ENCODE measurements around the gene SPATA19. TPM values are rescaled to one million over a fixed set of nuclear protein-coding genes. Genes with fewer than 3 reads are reported as not detected.

The SPATA19 gene
- total and polyA plus RNA-seq, 7 experiments from 2014 or later, result not detected

DNA sequence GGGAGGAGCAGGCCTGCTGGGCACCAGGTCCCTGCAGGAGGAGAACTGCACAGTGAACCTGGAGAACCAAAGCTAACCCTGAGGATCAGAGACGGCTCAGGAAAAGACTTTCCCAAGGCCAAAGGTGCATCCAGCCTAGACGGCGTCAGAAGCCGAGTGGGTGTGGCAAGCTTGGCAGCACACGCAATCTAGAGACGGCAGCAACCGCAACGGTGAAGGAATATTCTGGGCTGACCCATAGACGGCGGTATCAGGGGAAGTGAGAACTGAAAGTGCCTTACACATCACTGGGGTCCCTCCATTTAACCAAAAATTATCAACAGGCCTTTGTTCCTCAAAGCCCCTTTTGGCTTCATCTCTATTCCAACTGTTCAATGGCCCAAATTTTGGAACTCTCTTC lies 26.2 kb downstream of the SPATA19 start:
- Mint-ChIP-seq H3K36me3 (no peaks in the 10 kb centered on the region), H3K4me1 (no peaks in the 10 kb centered on the region), H3K9me3 (no peaks in the 10 kb centered on the region), H3K4me3 (no peak overlapping the region), H3K27ac (no peak overlapping the region), H3K27me3 (peaks cover 0 to 21% (median 4%) of the 10 kb centered on the region in 5 donors)
- DNase-seq, result no peak
- Histone ChIP-seq H3K4me3 (ENCODE audit: low read length) (no peak overlapping the region), H3K9me3 (ENCODE audit: control insufficient read depth in 2 of 3, low read length in 3 of 3) (no peaks in the 10 kb centered on the region), H3K36me3 (ENCODE audit: control insufficient read depth in 2 of 3, insufficient read depth in 3 of 3, low read length in 3 of 3) (no peaks in the 10 kb centered on the region), H3K27me3 (ENCODE audit: control insufficient read depth in 2 of 2, insufficient read depth in 2 of 2, low read length in 2 of 2) (no peaks in the 10 kb centered on the region), H3K4me1 (ENCODE audit: control insufficient read depth in 2 of 2, insufficient read depth in 2 of 2, low read length in 2 of 2) (no peaks in the 10 kb centered on the region), H3K27ac (ENCODE audit: low read depth, low read length) (no peak overlapping the region)
- ChIA-PET POLR2A (no interaction called here), CTCF (no interaction called here)
- ATAC-seq, result no peak
- intact Hi-C loops (cut with micrococcal nuclease), result no loop called here

DNA sequence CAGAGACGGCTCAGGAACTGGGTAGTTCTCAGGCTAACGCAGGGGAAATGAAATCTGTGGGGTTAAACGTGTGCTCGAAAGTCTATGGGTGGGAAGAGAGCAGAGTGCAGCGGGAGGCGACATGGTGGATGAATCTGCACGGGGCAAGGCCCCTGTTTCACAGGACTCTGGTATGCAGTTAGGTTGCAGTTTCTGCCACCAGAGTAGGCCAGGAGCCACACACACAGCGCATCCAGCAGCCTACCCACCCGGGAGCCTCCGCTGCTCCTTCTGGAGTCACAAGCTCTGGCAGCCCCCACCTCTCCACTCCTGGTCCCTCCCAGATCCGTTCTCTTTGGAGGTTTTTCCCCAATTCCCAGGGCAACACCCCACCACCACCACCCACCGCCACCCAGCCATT lies 27.0 kb downstream of the SPATA19 start:
- Histone ChIP-seq H3K36me3 (ENCODE audit: control insufficient read depth in 2 of 3, insufficient read depth in 3 of 3, low read length in 3 of 3) (no peaks in the 10 kb centered on the region), H3K9me3 (ENCODE audit: control insufficient read depth in 2 of 3, low read length in 3 of 3) (no peaks in the 10 kb centered on the region), H3K4me1 (ENCODE audit: control insufficient read depth in 2 of 2, insufficient read depth in 2 of 2, low read length in 2 of 2) (no peaks in the 10 kb centered on the region), H3K4me3 (ENCODE audit: low read length) (no peak overlapping the region), H3K27ac (ENCODE audit: low read depth, low read length) (no peak overlapping the region), H3K27me3 (ENCODE audit: control insufficient read depth in 2 of 2, insufficient read depth in 2 of 2, low read length in 2 of 2) (no peaks in the 10 kb centered on the region)
- Mint-ChIP-seq H3K4me1 (no peaks in the 10 kb centered on the region), H3K27me3 (peaks cover 4 to 23% (median 9%) of the 10 kb centered on the region in 5 donors), H3K9me3 (peaks cover 0 to 3% (median 0%) of the 10 kb centered on the region in 11 donors), H3K27ac (no peak overlapping the region), H3K36me3 (no peaks in the 10 kb centered on the region), H3K4me3 (no peak overlapping the region)
- CTCF ChIA-PET, result no interaction called here
- ATAC-seq (no peak), DNase-seq (no peak)
- intact Hi-C loops (cut with micrococcal nuclease), result no loop called here
- POLR2A ChIA-PET, result no interaction called here

GRCh38 chr11:133817449-133817848 lies 27.9 kb downstream of the SPATA19 start:
- DNase-seq, result no peak
- H3K27ac ChIP-seq (ENCODE audit: low read depth, low read length), result no peak overlapping the region
- no peak for ATAC-seq
- no peak overlapping the region for H3K4me3 ChIP-seq (ENCODE audit: low read length)
- ChIA-PET CTCF (no interaction called here), POLR2A (no interaction called here)
- no peaks in the 10 kb centered on the region for H3K9me3 ChIP-seq (ENCODE audit: control insufficient read depth in 2 of 3, low read length in 3 of 3)
- Mint-ChIP-seq H3K27me3 (peaks cover 4 to 23% (median 9%) of the 10 kb centered on the region in 5 donors), H3K4me3 (no peak overlapping the region), H3K9me3 (peaks cover 0 to 3% (median 0%) of the 10 kb centered on the region in 11 donors), H3K4me1 (no peaks in the 10 kb centered on the region), H3K27ac (no peak overlapping the region), H3K36me3 (no peaks in the 10 kb centered on the region)
- intact Hi-C loops (cut with micrococcal nuclease), result no loop called here
- H3K36me3 ChIP-seq (ENCODE audit: control insufficient read depth in 2 of 3, insufficient read depth in 3 of 3, low read length in 3 of 3), result no peaks in the 10 kb centered on the region
- H3K4me1 ChIP-seq (ENCODE audit: control insufficient read depth in 2 of 2, insufficient read depth in 2 of 2, low read length in 2 of 2), result no peaks in the 10 kb centered on the region
- H3K27me3 ChIP-seq (ENCODE audit: control insufficient read depth in 2 of 2, insufficient read depth in 2 of 2, low read length in 2 of 2), result no peaks in the 10 kb centered on the region

GRCh38 chr11:133816146-133816870 lies 29.0 kb downstream of the SPATA19 start:
- DNase-seq (no peak), ATAC-seq (no peak)
- no peak overlapping the region for H3K27ac ChIP-seq (ENCODE audit: low read depth, low read length)
- no peaks in the 10 kb centered on the region for H3K36me3 ChIP-seq (ENCODE audit: control insufficient read depth in 2 of 3, insufficient read depth in 3 of 3, low read length in 3 of 3)
- H3K4me1 ChIP-seq (ENCODE audit: control insufficient read depth in 2 of 2, insufficient read depth in 2 of 2, low read length in 2 of 2), result no peaks in the 10 kb centered on the region
- H3K9me3 Mint-ChIP-seq, result peaks cover 0 to 3% (median 0%) of the 10 kb centered on the region in 11 donors
- intact Hi-C loops (cut with micrococcal nuclease), result no loop called here
- ChIA-PET CTCF (no interaction called here), POLR2A (interaction anchor here (0.6 kb wide), 1 partner anchor 1244 kb away, joined by 6 read pairs; no protein-coding TSS in a partner anchor)
- no peak overlapping the region for H3K4me3 Mint-ChIP-seq
- no peaks in the 10 kb centered on the region for H3K4me1 Mint-ChIP-seq
- H3K4me3 ChIP-seq (ENCODE audit: low read length), result no peak overlapping the region
- no peaks in the 10 kb centered on the region for H3K9me3 ChIP-seq (ENCODE audit: control insufficient read depth in 2 of 3, low read length in 3 of 3)
- H3K27me3 Mint-ChIP-seq, result peaks cover 0 to 21% (median 9%) of the 10 kb centered on the region in 5 donors
- H3K36me3 Mint-ChIP-seq, result no peaks in the 10 kb centered on the region
- no peaks in the 10 kb centered on the region for H3K27me3 ChIP-seq (ENCODE audit: control insufficient read depth in 2 of 2, insufficient read depth in 2 of 2, low read length in 2 of 2)
- H3K27ac Mint-ChIP-seq, result no peak overlapping the region

- H3K4me3 Mint-ChIP-seq, result no peak overlapping the region
- H3K27me3 Mint-ChIP-seq, result peaks cover 0 to 21% (median 7%) of the 10 kb centered on the region in 5 donors
- H3K27ac ChIP-seq (ENCODE audit: low read depth, low read length), result no peak overlapping the region
- no peaks in the 10 kb centered on the region for H3K4me1 Mint-ChIP-seq
- H3K4me1 ChIP-seq (ENCODE audit: control insufficient read depth in 2 of 2, insufficient read depth in 2 of 2, low read length in 2 of 2), result no peaks in the 10 kb centered on the region
- no peaks in the 10 kb centered on the region for H3K27me3 ChIP-seq (ENCODE audit: control insufficient read depth in 2 of 2, insufficient read depth in 2 of 2, low read length in 2 of 2)
- H3K36me3 Mint-ChIP-seq, result no peaks in the 10 kb centered on the region
- DNase-seq (no peak), ATAC-seq (no peak)
- no peaks in the 10 kb centered on the region for H3K9me3 ChIP-seq (ENCODE audit: control insufficient read depth in 2 of 3, low read length in 3 of 3)
- intact Hi-C loops (cut with micrococcal nuclease), result no loop called here
- H3K36me3 ChIP-seq (ENCODE audit: control insufficient read depth in 2 of 3, insufficient read depth in 3 of 3, low read length in 3 of 3), result no peaks in the 10 kb centered on the region
- no peak overlapping the region for H3K27ac Mint-ChIP-seq
- POLR2A ChIA-PET, result interaction anchor here (0.6 kb wide), 1 partner anchor 1244 kb away, joined by 6 read pairs; no protein-coding TSS in a partner anchor
- CTCF ChIA-PET, result no interaction called here
- H3K9me3 Mint-ChIP-seq, result peaks cover 0 to 3% (median 0%) of the 10 kb centered on the region in 11 donors
- H3K4me3 ChIP-seq (ENCODE audit: low read length), result no peak overlapping the region
Measured at GRCh38 chr11:133815636-133816035, 29.7 kb downstream of the SPATA19 start.

DNA sequence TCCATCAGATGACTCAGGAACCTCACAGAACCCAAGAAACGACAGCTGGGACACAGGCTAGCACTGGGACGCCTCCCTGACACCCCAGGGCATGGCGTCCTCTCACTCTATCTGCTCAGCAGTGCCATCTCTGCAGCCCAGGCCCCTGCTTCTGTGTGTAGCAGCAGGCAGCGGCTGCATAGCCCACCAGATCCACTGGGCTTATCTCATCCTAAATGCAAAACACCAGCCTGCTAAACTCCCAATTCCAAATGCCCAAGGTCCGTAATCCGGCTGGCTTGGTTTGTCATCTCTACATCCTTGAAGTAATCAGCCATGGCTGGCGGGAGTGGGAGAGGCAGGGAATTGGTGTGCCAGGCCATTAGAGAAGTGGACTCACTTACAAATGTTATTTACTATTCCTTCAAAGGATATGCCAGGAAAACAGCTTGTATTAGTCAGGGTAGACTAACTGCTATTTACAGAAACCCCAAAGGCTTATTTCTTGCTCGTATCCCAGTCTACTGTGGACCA lies 30.7 kb downstream of the SPATA19 start:
- ChIA-PET CTCF (no interaction called here), POLR2A (no interaction called here)
- Mint-ChIP-seq H3K27ac (no peak overlapping the region), H3K36me3 (no peaks in the 10 kb centered on the region), H3K4me3 (no peak overlapping the region), H3K9me3 (peaks cover 0 to 3% (median 0%) of the 10 kb centered on the region in 11 donors), H3K27me3 (peaks cover 0 to 21% (median 7%) of the 10 kb centered on the region in 5 donors), H3K4me1 (no peaks in the 10 kb centered on the region)
- intact Hi-C loops (cut with micrococcal nuclease), result no loop called here
- Histone ChIP-seq H3K36me3 (ENCODE audit: control insufficient read depth in 2 of 3, insufficient read depth in 3 of 3, low read length in 3 of 3) (no peaks in the 10 kb centered on the region), H3K4me3 (ENCODE audit: low read length) (no peak overlapping the region), H3K27me3 (ENCODE audit: control insufficient read depth in 2 of 2, insufficient read depth in 2 of 2, low read length in 2 of 2) (no peaks in the 10 kb centered on the region), H3K27ac (ENCODE audit: low read depth, low read length) (no peak overlapping the region), H3K9me3 (ENCODE audit: control insufficient read depth in 2 of 3, low read length in 3 of 3) (no peaks in the 10 kb centered on the region), H3K4me1 (ENCODE audit: control insufficient read depth in 2 of 2, insufficient read depth in 2 of 2, low read length in 2 of 2) (no peaks in the 10 kb centered on the region)
- DNase-seq, result no peak
- no peak for ATAC-seq

Measured in naive thymus-derived CD4-positive, alpha-beta T cell (primary cell).